H1 (cell line): ENCODE results near the gene SS18L1.

ENCODE experiments used
- EP300 ChIP-seq, 2 experiments: IDR thresholded peaks; 1 replicate in 1 of 2; 2 replicates in 1 of 2; pipeline ENCODE4 v1.6.1; 2011 to 2012; ENCODE audit warnings: low read depth in 2 of 2, low read length in 2 of 2, mild to moderate bottlenecking in 2 of 2, borderline replicate concordance in 1 of 2, inconsistent platforms in 1 of 2, moderate library complexity in 1 of 2
- EZH2 ChIP-seq: fragments of 200-600 bp; sonication (generic); IDR thresholded peaks from 2 replicates; pipeline ENCODE4 v1.7.1; 2012; ENCODE audit warnings: low read depth, mild to moderate bottlenecking, moderate library complexity, low read length, inconsistent platforms; ENCODE audit not compliant: severe bottlenecking
- POLR2A ChIP-seq, 2 experiments: IDR thresholded peaks; 1 replicate in 1 of 2; 2 replicates in 1 of 2; pipeline ENCODE4 v1.6.1; 2011; ENCODE audit warnings: low read depth in 2 of 2, low read length in 2 of 2, mild to moderate bottlenecking in 2 of 2; ENCODE audit errors: control extremely low read depth in 1 of 2
- RFX5 ChIP-seq: IDR thresholded peaks from 2 replicates; pipeline ENCODE4 v1.6.1; 2011; ENCODE audit warnings: low read depth, low read length, improper control_type of control experiment, borderline replicate concordance
- SIN3A ChIP-seq, 2 experiments: IDR thresholded peaks in 1 of 2; conservative IDR thresholded peaks in 1 of 2; 2 replicates each; pipeline ENCODE4 v1.6.1; 2011 to 2012; ENCODE audit warnings: low read length in 2 of 2, improper control_type of control experiment in 1 of 2, low read depth in 1 of 2, mild to moderate bottlenecking in 1 of 2
- SP1 ChIP-seq: IDR thresholded peaks from 2 replicates; pipeline ENCODE4 v1.6.1; 2011; ENCODE audit warnings: low read depth, low read length
- SRF ChIP-seq: IDR thresholded peaks from 2 replicates; pipeline ENCODE4 v1.6.1; 2011; ENCODE audit warnings: mild to moderate bottlenecking, low read depth, low read length, moderate library complexity
- SUZ12 ChIP-seq: fragments of 200-600 bp; sonication (generic); IDR thresholded peaks from 2 replicates; pipeline ENCODE4 v1.6.1; 2012; ENCODE audit warnings: mild to moderate bottlenecking, inconsistent platforms, low read length, moderate library complexity, mixed read lengths
- TEAD4 ChIP-seq: IDR thresholded peaks from 2 replicates; pipeline ENCODE4 v1.6.1; 2012; ENCODE audit warnings: low read depth, low read length, inconsistent platforms, mixed read lengths
- YY1 ChIP-seq: IDR thresholded peaks from 2 replicates; pipeline ENCODE4 v1.6.1; 2011; ENCODE audit warnings: low read depth, mild to moderate bottlenecking, low read length
- TF ChIP-seq, protein P1 (sequence below), 3 experiments: IDR thresholded peaks; 1 replicate in 2 of 3; 2 replicates in 1 of 3; pipeline versions ENCODE4 v1.5.1 to v1.6.1; 2011; ENCODE audit warnings: low read length in 3 of 3, mild to moderate bottlenecking in 3 of 3, inconsistent platforms in 2 of 3, low read depth in 1 of 3, moderate library complexity in 1 of 3; ENCODE audit not compliant: insufficient read depth in 1 of 3; ENCODE audit errors: control extremely low read depth in 1 of 3

DNA sequence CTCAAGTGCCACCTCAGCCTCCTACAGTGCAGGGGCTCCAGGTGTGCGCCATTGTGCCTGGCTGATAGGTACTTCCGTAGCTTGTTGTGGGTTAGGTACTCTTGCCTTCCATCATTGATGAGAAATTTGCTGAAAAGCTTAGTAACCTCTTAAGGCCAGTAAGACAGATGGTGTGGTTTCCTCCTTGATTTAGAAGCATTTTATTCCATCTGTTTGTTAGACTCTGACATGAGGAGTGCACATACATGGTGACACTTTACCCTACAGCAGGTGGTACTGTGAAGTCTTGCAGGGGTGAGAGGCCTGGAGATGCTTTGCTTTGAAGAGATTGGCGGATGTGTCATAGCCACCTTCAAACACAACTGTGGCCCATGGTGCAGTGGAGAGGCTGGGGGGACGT is 24.5 kb downstream of the SS18L1 start:
- TF ChIP-seq, protein P1, sequence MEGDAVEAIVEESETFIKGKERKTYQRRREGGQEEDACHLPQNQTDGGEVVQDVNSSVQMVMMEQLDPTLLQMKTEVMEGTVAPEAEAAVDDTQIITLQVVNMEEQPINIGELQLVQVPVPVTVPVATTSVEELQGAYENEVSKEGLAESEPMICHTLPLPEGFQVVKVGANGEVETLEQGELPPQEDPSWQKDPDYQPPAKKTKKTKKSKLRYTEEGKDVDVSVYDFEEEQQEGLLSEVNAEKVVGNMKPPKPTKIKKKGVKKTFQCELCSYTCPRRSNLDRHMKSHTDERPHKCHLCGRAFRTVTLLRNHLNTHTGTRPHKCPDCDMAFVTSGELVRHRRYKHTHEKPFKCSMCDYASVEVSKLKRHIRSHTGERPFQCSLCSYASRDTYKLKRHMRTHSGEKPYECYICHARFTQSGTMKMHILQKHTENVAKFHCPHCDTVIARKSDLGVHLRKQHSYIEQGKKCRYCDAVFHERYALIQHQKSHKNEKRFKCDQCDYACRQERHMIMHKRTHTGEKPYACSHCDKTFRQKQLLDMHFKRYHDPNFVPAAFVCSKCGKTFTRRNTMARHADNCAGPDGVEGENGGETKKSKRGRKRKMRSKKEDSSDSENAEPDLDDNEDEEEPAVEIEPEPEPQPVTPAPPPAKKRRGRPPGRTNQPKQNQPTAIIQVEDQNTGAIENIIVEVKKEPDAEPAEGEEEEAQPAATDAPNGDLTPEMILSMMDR (IDR thresholded peaks at IDR 0.05; ENCODE audit: control extremely low read depth in 1 of 3, insufficient read depth in 1 of 3, low read depth in 1 of 3, low read length in 3 of 3) = no peak
- no peak for TF ChIP-seq SUZ12
- TF ChIP-seq SIN3A (conservative IDR thresholded peaks at IDR 0.05 in 1 of 2, IDR thresholded peaks at IDR 0.05 in 1 of 2; ENCODE audit: low read depth in 1 of 2, low read length in 2 of 2) = no peak
- no peak for TF ChIP-seq SP1
- TF ChIP-seq EP300 (IDR thresholded peaks at IDR 0.05; ENCODE audit: borderline replicate concordance in 1 of 2, low read depth in 2 of 2, low read length in 2 of 2) = no peak
- no peak for TF ChIP-seq EZH2
- no peak for TF ChIP-seq POLR2A (IDR thresholded peaks at IDR 0.05; ENCODE audit: control extremely low read depth in 1 of 2, low read depth in 2 of 2, low read length in 2 of 2)
- no peak for TF ChIP-seq YY1
- no peak for TF ChIP-seq RFX5
- no peak for TF ChIP-seq SRF
- TF ChIP-seq TEAD4 = no peak
